Neural cell (in vitro differentiated cells): ENCODE data around the gene ABHD4. TPM values are rescaled to one million over a fixed set of nuclear protein-coding genes. Genes with fewer than 3 reads are reported as not detected.
"Not testable (repeated sequence)": the region's sequence is repeated elsewhere in the genome, so short reads cannot be mapped to it uniquely, and the experiment has no call there.

ENCODE experiments used
- H2AFZ ChIP-seq: fragments of 200-600, 300-800 bp; sonication (generic), shearing (Covaris generic); 2 replicates; pipeline ENCODE4 v1.6.0; 2014; ENCODE audit warnings: low read depth, mild to moderate bottlenecking, antibody characterized with exemption, low read length, moderate library complexity
- H3F3A ChIP-seq: fragments of 200-600 bp; shearing (Covaris generic); 2 replicates; pipeline ENCODE4 v1.6.1; 2016; ENCODE audit warnings: mild to moderate bottlenecking, moderate library complexity, mixed read lengths, antibody characterized with exemption, low read length; ENCODE audit not compliant: insufficient read depth, poor library complexity, severe bottlenecking
- H3K27ac ChIP-seq: fragments of 200-600, 300-800 bp; sonication (generic), shearing (Covaris generic); 2 replicates; pipeline ENCODE4 v1.5.1; 2014; ENCODE audit warnings: mild to moderate bottlenecking, low read length, moderate library complexity
- H3K27me3 ChIP-seq: fragments of 300-800, 200-600 bp; sonication (generic), shearing (Covaris generic); 2 replicates; pipeline ENCODE4 v1.6.0; 2014; ENCODE audit warnings: mild to moderate bottlenecking, low read depth, low read length, moderate library complexity; ENCODE audit not compliant: insufficient read depth
- H3K36me3 ChIP-seq: fragments of 300-800, 200-600 bp; sonication (generic), shearing (Covaris generic); 2 replicates; pipeline ENCODE4 v1.5.1; 2014; ENCODE audit warnings: mild to moderate bottlenecking, antibody characterized with exemption, low read length, moderate library complexity; ENCODE audit not compliant: insufficient read depth
- H3K4me2 ChIP-seq: fragments of 300-800, 200-600 bp; sonication (generic), shearing (Covaris generic); 2 replicates; pipeline ENCODE4 v1.6.0; 2014; ENCODE audit warnings: mild to moderate bottlenecking, low read length
- H3K4me3 ChIP-seq: fragments of 300-800, 200-600 bp; sonication (generic), shearing (Covaris generic); 2 replicates; pipeline ENCODE4 v1.5.1; 2014; ENCODE audit warnings: mild to moderate bottlenecking, low read length, moderate library complexity
- H3K79me2 ChIP-seq: fragments of 200-600 bp; shearing (Covaris generic); replicated peaks from 2 replicates; pipeline ENCODE4 v1.6.0; 2014; ENCODE audit warnings: mild to moderate bottlenecking, low read length, moderate library complexity; ENCODE audit not compliant: insufficient read depth
- H3K9ac ChIP-seq: fragments of 300-800, 200-600 bp; sonication (generic), shearing (Covaris generic); 2 replicates; pipeline ENCODE4 v1.6.1; 2016; ENCODE audit warnings: mild to moderate bottlenecking, low read length, mixed read lengths
- H3K9me2 ChIP-seq: fragments of 200-600 bp; shearing (Covaris generic); 2 replicates; pipeline ENCODE4 v1.6.1; 2016; ENCODE audit warnings: mild to moderate bottlenecking, low read length, mixed read lengths; ENCODE audit not compliant: insufficient read depth
- H3K9me3 ChIP-seq: fragments of 200-600, 300-800 bp; sonication (generic), shearing (Covaris generic); 2 replicates; pipeline ENCODE4 v1.6.1; 2016; ENCODE audit warnings: mild to moderate bottlenecking, mixed run types, low read length, moderate library complexity, mixed read lengths
- H4K20me1 ChIP-seq: fragments of 200-600 bp; shearing (Covaris generic); 2 replicates; pipeline ENCODE4 v1.6.1; 2016; ENCODE audit warnings: mild to moderate bottlenecking, mixed run types; ENCODE audit not compliant: insufficient read depth
- EP300 ChIP-seq: fragments of 450-650 bp; conservative IDR thresholded peaks from 2 replicates; pipeline ENCODE4 v1.6.1; 2014; ENCODE audit warnings: antibody characterized with exemption, mild to moderate bottlenecking, moderate library complexity; ENCODE audit not compliant: poor library complexity, severe bottlenecking
- EZH2 ChIP-seq: fragments of 200-600, 300-800 bp; shearing (Covaris generic), sonication (generic); IDR thresholded peaks from 2 replicates; pipeline ENCODE4 v1.6.1; 2014; ENCODE audit warnings: antibody characterized with exemption, low read length, borderline replicate concordance, mild to moderate bottlenecking; ENCODE audit not compliant: insufficient read depth, poor library complexity, severe bottlenecking
- MXI1 ChIP-seq: fragments of 450-650 bp; conservative IDR thresholded peaks from 2 replicates; pipeline ENCODE4 v1.6.1; 2014; ENCODE audit warnings: antibody characterized with exemption, mild to moderate bottlenecking; ENCODE audit not compliant: poor library complexity, severe bottlenecking
- POLR2AphosphoS5 ChIP-seq: IDR thresholded peaks from 2 replicates; pipeline ENCODE4 v1.6.1; 2012
- RAD21 ChIP-seq: fragments of 450-650 bp; conservative IDR thresholded peaks from 2 replicates; pipeline ENCODE4 v1.6.1; 2014; ENCODE audit warnings: antibody characterized with exemption, mild to moderate bottlenecking, moderate library complexity
- SMC3 ChIP-seq: fragments of 450-650 bp; conservative IDR thresholded peaks from 2 replicates; pipeline ENCODE4 v1.6.1; 2014; ENCODE audit warnings: antibody characterized with exemption, mild to moderate bottlenecking, moderate library complexity; ENCODE audit not compliant: poor library complexity
- TAF1 ChIP-seq: IDR thresholded peaks from 2 replicates; pipeline ENCODE4 v1.6.1; 2012; ENCODE audit warnings: low read depth
- polyA plus RNA-seq: library from polyadenylated mRNA; depleted of rRNA; stranded (reverse); fragments of >200 nt; gene quantifications from 2 replicates; pipeline ENCODE4 v1.2.3, GENCODE V29; 2014
- TF ChIP-seq, protein P1 (sequence below): fragments of 450-650 bp; IDR thresholded peaks from 2 replicates; pipeline ENCODE4 v1.5.1; 2014; ENCODE audit warnings: antibody characterized with exemption, mild to moderate bottlenecking, moderate library complexity; ENCODE audit not compliant: poor library complexity, severe bottlenecking
- TF ChIP-seq, protein P2 (sequence below): IDR thresholded peaks from 2 replicates; pipeline ENCODE4 v1.6.1; 2012; ENCODE audit warnings: borderline replicate concordance

The ABHD4 gene
- polyA plus RNA-seq, 1 donor from 2014 or later, result 2.6 TPM

DNA sequence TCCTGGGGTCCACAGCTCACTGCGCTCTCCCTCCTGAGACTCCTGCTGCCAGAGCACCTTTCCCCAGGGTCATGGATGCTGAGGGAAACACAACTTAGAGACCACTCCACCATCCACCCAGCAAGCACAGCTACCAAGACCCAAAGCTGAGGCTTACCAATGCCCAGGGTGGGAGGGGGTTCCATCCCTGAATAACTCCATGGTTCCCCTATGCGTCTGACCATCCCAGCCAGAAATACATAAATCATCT lies 45.3 kb upstream of the ABHD4 start:
- H3K27ac ChIP-seq, result no peak overlapping the region
- TF ChIP-seq EZH2, result no peak
- TF ChIP-seq, protein P1, sequence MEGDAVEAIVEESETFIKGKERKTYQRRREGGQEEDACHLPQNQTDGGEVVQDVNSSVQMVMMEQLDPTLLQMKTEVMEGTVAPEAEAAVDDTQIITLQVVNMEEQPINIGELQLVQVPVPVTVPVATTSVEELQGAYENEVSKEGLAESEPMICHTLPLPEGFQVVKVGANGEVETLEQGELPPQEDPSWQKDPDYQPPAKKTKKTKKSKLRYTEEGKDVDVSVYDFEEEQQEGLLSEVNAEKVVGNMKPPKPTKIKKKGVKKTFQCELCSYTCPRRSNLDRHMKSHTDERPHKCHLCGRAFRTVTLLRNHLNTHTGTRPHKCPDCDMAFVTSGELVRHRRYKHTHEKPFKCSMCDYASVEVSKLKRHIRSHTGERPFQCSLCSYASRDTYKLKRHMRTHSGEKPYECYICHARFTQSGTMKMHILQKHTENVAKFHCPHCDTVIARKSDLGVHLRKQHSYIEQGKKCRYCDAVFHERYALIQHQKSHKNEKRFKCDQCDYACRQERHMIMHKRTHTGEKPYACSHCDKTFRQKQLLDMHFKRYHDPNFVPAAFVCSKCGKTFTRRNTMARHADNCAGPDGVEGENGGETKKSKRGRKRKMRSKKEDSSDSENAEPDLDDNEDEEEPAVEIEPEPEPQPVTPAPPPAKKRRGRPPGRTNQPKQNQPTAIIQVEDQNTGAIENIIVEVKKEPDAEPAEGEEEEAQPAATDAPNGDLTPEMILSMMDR, result no peak
- TF ChIP-seq POLR2AphosphoS5, result no peak
- no peak for TF ChIP-seq SMC3
- TF ChIP-seq RAD21, result no peak
- no peak for TF ChIP-seq TAF1
- TF ChIP-seq, protein P2, sequence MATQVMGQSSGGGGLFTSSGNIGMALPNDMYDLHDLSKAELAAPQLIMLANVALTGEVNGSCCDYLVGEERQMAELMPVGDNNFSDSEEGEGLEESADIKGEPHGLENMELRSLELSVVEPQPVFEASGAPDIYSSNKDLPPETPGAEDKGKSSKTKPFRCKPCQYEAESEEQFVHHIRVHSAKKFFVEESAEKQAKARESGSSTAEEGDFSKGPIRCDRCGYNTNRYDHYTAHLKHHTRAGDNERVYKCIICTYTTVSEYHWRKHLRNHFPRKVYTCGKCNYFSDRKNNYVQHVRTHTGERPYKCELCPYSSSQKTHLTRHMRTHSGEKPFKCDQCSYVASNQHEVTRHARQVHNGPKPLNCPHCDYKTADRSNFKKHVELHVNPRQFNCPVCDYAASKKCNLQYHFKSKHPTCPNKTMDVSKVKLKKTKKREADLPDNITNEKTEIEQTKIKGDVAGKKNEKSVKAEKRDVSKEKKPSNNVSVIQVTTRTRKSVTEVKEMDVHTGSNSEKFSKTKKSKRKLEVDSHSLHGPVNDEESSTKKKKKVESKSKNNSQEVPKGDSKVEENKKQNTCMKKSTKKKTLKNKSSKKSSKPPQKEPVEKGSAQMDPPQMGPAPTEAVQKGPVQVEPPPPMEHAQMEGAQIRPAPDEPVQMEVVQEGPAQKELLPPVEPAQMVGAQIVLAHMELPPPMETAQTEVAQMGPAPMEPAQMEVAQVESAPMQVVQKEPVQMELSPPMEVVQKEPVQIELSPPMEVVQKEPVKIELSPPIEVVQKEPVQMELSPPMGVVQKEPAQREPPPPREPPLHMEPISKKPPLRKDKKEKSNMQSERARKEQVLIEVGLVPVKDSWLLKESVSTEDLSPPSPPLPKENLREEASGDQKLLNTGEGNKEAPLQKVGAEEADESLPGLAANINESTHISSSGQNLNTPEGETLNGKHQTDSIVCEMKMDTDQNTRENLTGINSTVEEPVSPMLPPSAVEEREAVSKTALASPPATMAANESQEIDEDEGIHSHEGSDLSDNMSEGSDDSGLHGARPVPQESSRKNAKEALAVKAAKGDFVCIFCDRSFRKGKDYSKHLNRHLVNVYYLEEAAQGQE, result no peak
- no peak for TF ChIP-seq MXI1
- TF ChIP-seq EP300, result no peak
- H3K4me3 ChIP-seq, result no peak overlapping the region

DNA sequence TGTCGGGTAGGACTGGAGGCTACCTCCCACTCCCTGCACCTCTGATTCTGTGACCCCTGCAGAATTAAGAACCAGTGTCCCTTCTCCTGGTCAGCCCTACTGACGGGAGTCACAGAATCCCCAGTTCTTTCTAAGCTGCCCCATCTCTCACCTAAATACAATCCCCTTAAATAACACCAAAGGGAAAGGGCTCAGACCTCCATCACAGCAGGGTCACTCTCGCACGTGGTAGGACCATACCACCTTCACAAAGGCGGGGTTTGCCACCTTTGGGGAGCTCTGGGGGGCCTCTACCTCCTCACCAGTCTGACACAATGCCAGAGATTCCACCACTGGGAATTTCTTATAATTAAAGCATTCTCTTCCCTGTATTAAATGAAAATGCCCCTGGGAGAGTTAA lies 44.7 kb upstream of the ABHD4 start:
- Histone ChIP-seq H3K27ac (no peak overlapping the region), H3K36me3 (no peaks in the 10 kb centered on the region), H3K9ac (no peak overlapping the region), H3K4me2 (no peak overlapping the region), H3F3A (no peaks in the 10 kb centered on the region), H2AFZ (no peak overlapping the region), H3K27me3 (no peaks in the 10 kb centered on the region), H3K4me3 (no peak overlapping the region), H3K9me3 (no peaks in the 10 kb centered on the region), H3K9me2 (no peaks in the 10 kb centered on the region), H3K79me2 (no peaks in the 10 kb centered on the region), H4K20me1 (no peaks in the 10 kb centered on the region)
- TF ChIP-seq, protein P1, result no peak

More for the DNA sequence above, 45.3 kb upstream of the ABHD4 start:
- no peaks in the 10 kb centered on the region for H4K20me1 ChIP-seq
- no peaks in the 10 kb centered on the region for H3K27me3 ChIP-seq
- no peak overlapping the region for H3K4me2 ChIP-seq
- H3K9me3 ChIP-seq, result no peaks in the 10 kb centered on the region
- no peaks in the 10 kb centered on the region for H3F3A ChIP-seq
- no peaks in the 10 kb centered on the region for H3K9me2 ChIP-seq
- no peaks in the 10 kb centered on the region for H3K36me3 ChIP-seq
- H3K9ac ChIP-seq, result no peak overlapping the region
- no peak overlapping the region for H2AFZ ChIP-seq
- no peaks in the 10 kb centered on the region for H3K79me2 ChIP-seq

DNA sequence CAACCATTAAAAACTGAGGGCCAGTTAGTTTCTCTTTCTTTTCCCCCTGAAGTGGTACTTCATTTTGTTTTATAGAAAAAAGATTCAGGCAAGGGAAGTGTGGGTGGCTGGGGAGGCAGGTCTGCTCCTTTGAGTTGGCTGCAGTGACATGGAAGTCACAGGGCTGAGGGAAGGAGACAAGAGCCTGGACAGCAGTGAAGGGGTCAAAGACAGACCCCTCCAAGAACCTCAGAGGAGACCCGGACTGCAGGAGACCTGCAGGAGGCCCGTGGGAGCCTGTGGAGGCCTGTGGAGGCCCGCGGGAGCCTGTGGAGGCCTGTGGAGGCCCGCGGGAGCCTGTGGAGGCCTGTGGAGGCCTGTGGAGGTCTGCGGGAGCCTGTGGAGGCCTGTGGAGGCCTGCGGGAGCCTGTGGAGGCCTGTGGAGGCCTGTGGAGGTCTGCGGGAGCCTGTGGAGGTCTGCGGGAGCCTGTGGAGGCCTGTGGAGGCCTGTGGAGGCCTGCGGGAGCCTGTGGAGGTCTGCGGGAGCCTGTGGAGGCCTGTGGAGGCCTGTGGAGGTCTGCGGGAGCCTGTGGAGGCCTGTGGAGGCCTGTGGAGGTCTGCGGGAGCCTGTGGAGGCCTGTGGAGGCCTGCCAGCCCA lies 44.1 kb upstream of the ABHD4 start:
- not testable (repeated sequence) for H3K9me2 ChIP-seq, H3K36me3 ChIP-seq, H3K27ac ChIP-seq, H3K4me3 ChIP-seq, H3F3A ChIP-seq, H3K79me2 ChIP-seq, H3K9ac ChIP-seq, H3K4me2 ChIP-seq, H3K9me3 ChIP-seq, H2AFZ ChIP-seq, H4K20me1 ChIP-seq, H3K27me3 ChIP-seq
